Spleen (tissue), 7 donors: Measurements from ENCODE around the gene CHD1L.

ENCODE experiments used
- CTCF ChIP-seq, 11 experiments: fragments of 200-600 bp in 7 of 11; fragments of 450-650 bp in 4 of 11; sonication (generic) in 4 of 11; IDR thresholded peaks in 8 of 11; conservative IDR thresholded peaks in 3 of 11; 1 replicate in 7 of 11; 2 replicates in 4 of 11; pipeline versions ENCODE4 v1.4.0 to v1.8.0; 2016 to 2021; ENCODE audit warnings: antibody characterized with exemption in 11 of 11, inconsistent platforms in 4 of 11, mild to moderate bottlenecking in 1 of 11
- POLR2AphosphoS5 ChIP-seq, 3 donors: sonication (generic); formaldehyde crosslinking; IDR thresholded peaks; one replicate each; pipeline ENCODE4 v1.5.1; 2017; ENCODE audit warnings: antibody characterized with exemption in 3 of 3
- donor health status: DM: no; HTN: no; CAD: no; lungs with moderate emphysema.
- donor health status: DM: no; HTN: no; CAD: no.
- donor health status: DM: no; HTN: no; CAD: no.

GRCh38 chr1:147207192-147207591 is 35.3 kb upstream of the CHD1L start:
- TF ChIP-seq POLR2AphosphoS5 (IDR thresholded peaks at IDR 0.05) = no peak
- TF ChIP-seq CTCF (IDR thresholded peaks at IDR 0.05 in 8 of 11, conservative IDR thresholded peaks at IDR 0.05 in 3 of 11) = no peak
